CD4-positive, alpha-beta T cell treated with Interferon alpha-2 for 1 hour (primary cell): Measurements from ENCODE around the gene SGCA.

Source experiments
- DNase-seq, 2 donors: peaks; one replicate each; pipeline ENCODE4 v3.0.0-alpha.2; 2020 to 2022

The SGCA gene

DNA sequence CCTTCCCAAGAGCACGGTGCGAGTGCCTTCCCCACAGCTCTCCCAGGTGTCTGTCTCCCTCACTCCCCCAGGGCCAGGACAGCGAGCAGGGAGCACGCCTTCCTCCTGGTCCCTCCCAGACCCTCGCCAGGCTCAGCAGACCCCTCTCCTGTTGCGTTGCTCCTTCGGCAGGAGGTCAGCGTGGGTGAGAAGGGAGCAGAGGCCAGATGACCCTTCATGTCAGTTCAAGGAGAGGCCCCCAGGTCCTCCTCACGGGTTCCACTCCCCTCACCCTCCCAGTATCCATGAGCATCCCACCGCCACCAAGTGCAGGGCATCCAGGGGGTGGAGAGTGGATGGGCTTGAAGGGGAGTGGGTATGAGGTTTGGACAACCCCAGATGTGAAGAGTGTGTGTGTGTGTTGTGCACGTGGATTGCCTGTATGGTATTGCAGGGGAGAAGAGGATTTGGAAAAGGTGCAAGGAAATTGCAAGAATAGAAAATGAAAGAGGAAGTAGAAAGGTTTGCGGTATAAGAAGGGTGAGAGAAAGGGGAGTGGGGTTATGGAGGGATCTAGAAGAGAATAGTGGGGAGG, 17.7 kb downstream of the SGCA start:
- DNase-seq = no peak

DNA sequence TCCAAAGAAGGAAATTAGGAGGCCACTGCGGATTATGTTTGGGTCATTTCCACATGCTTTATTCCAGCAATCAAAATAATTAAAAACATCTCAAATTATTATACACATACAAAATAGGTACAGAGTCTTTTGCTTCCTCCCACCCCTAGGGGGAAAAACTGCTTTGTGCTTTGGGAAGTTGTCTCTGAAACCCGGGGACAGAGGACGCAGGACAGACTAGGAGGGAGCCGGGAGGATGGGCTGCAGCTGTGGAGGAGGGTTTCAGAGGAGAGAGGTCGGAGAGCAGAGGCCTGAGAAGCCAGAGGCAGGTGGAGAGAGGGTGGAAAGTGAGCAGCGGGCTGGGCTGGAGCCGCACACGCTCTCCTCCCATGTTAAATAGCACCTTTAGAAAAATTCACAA, 18.3 kb downstream of the SGCA start:
- DNase-seq = no peak

DNA sequence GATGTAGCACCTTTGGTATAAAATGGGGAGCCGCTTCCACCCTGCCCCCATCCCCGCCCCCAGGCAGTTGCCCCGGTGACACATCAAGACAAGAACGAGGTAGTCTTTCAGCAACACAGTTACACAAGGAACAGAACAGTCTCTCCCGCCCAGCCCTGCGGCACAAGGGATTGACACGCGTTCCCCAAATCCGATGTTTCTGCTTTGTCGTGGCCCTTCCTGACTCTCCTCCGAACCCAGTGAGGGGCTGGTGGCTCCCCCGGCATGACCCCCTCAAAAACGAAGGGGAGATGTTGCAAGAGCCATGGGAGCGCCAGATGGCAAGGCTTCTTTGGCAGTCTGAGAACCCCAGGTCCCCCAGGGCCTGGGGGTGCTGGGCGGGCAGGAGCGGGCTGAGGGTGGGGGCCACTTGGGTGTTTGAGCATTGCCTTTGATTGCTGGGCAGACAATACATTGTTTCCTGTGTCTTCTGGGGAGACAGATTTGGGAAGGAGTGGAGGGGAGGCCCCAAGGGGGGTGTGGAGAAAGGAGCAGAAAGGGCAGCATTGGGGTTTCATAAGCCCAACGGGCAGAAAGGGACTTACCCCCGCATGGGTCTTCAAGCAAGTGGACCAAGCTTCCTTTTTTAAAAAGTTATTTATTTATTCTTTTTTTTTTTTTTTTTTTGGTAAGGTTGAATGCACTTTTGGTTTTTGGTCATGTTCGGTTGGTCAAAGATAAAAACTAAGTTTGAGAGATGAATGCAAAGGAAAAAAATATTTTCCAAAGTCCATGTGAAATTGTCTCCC, 19.0 kb downstream of the SGCA start:
- peak in 1 of 2 donors; percentile 8 for DNase-seq

DNA sequence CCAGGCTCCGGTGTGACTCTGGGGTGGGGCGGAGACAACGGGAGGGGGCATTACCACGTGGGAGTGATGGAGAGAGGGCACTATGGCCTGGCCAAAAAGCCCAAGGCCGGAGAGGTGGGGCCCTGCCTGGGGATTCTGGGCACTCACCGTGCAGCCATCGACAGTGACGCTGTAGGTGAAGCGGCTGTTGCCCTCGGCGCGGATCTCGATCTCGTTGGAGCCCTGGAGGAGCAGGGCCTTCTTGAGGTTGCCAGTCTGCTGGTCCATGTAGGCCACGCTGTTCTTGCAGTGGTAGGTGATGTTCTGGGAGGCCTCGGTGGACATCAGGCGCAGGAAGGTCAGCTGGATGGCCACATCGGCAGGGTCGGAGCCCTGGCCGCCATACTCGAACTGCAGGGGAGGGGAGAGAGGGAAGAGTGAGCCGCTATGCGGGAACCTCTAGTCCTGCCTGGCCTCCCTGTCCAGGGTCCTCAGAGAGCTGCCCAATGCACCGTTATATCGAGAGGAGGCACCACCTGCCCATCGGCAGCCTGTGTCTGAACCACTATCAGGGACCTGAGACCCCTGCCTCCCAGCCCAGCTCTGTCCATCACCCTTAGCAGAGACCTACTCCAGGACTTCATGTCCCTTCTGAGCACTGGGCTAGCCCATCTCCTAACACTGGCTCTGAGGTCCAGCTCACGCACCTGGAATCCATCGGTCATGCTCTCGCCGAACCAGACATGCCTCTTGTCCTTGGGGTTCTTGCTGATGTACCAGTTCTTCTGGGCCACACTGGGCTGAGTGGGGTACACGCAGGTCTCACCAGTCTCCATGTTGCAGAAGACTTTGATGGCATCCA, 20.0 kb downstream of the SGCA start:
- no peak for DNase-seq

DNA sequence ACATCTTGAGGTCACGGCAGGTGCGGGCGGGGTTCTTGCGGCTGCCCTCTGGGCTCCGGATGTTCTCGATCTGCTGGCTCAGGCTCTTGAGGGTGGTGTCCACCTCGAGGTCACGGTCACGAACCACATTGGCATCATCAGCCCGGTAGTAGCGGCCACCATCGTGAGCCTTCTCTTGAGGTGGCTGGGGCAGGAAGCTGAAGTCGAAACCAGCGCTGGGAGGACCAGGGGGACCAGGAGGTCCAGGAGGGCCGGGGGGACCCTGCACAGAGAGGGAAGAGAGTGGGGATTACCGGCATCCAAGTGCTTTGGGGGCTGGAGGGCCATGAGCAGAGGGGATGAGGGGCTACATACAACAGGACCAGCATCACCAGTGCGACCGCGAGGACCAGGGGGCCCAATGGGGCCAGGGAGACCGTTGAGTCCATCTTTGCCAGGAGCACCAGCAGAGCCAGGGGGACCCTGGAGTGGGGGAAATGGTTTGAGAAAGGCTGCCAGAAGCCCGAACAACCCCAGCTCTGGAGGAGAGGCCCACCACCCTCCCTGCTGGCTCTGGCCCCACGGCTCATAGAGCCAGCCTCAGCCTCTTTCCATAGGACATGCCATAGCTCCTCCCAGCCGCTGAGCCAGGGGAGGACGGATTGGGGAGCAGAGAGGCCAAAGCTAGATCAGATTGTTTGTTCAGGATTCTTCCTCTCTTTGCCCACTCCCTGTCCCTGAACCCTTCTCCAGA, 21.0 kb downstream of the SGCA start:
- no peak for DNase-seq

DNA sequence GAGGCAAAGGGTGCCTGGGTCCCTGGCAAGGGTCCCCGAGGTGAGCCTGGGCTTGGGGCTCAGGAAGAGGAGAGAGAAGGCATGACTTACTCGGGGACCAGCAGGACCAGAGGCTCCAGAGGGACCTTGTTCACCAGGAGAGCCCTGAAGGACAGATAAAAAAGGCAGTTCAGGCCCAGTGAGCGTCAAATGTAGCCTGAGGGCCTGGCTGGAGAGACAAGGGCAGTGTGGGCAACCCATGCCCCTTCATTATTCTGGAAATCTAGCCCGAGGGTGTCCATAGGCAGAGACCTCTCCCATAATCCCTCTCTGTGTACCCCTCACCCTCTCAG, 21.6 kb downstream of the SGCA start:
- DNase-seq = no peak

DNA sequence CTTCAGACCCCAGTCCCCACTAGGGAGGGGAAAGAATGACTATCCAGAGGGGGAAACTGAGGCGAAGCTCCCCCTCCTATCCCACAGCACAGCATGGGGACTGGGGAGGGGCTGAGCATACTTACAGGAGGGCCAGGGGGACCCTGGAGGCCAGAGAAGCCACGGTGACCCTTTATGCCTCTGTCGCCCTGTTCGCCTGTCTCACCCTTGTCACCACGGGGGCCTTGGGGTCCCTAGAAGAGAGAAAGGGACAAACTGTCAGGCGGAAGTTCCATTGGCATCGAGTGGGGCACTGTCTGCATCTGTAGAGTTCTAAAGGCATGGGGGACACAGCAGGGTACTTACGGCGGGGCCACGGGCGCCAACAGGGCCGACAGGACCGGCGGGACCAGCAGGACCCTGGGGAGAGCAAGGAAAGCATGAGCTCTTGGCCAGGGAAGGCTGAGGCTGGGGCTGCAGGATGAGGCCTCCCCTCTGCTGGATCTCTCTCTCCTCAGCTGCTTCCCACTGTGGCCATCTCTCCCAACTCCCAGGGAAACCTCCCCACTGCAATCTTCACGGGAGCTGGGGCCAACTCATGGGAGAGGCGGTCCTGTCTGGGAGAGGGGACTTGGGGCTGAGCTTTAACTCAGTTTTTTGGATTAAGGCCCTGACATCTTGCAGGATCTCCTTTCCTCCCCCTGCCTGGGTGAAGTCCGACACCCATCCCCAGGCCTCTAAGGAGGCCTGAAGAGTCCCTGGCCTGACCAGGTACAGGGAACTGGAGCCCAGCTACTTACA, 22.1 kb downstream of the SGCA start:
- no peak for DNase-seq

DNA sequence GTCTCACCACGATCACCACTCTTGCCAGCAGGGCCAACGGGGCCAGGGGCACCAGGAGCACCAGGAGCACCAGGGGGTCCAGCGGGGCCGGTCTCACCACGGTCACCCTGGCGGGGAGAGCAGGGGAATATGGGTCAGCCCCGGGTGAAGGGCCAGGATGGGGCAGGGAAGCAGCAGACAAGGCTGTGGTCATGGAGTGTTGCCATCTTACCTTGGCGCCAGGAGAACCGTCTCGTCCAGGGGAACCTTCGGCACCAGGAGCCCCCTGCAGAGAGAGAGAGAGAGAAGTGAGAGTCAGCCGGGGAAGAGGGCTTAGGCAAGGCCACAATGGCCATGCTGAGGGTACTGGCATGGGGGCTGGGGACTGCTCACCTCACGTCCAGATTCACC, 22.7 kb downstream of the SGCA start:
- no peak for DNase-seq

DNA sequence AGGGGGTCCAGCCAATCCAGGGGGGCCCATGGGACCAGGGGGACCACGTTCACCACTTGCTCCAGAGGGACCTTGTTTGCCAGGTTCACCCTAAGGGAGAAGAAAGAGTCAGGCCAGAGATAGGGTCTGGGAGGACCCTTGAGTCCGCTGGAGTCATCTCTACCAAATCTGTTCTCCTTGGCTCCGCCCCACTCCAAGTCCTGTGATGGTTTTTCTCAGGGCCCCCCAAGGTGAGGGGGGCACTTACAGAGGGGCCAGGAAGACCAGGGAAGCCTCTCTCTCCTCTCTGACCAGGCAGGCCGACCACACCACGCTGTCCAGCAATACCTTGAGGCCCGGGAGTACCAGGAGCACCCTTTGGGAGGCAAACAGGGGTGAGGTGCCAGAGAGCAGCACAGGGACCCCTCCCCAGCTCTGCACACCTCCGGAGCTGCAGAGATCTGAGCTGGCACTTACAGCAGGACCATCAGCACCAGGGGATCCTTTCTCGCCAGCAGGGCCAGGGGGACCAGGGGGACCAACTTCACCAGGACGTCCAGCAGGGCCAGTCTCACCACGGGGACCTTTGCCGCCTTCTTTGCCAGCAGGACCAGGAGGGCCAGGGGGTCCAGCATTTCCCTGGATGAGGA, 23.2 kb downstream of the SGCA start:
- DNase-seq = no peak

DNA sequence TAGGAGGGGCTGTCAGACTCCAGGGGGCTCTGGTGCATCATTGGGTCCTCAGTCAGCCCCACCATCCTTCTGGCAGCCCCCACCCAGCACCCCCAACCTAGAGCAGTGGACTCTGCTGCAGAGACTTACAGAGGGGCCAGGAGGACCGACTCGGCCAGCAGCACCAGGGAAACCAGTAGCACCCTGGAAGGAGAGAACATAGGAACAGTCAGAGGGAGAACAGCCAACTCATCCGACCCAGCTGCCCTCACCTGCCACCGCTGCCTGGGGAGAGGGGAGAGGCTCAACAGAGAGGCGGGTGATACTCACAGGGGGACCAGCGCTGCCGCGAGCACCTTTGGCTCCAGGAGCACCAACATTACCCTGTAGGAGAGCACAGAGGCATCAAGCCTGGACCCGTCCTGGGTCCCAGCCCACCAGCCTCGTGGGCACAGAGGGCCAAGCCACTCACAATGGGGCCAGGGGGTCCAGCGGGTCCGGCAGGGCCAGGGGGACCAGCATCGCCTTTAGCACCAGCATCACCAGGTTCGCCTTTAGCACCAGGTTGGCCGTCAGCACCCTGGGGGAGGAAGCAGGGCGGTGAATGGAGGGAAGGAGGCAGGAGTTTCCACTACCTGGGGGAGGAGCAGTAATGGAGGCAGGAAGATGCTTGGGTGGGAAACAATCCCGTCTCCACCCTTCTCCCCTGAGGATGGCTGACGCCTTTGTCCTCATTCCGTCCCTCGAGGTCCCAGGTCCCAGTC, 23.9 kb downstream of the SGCA start:
- no peak for DNase-seq

DNA sequence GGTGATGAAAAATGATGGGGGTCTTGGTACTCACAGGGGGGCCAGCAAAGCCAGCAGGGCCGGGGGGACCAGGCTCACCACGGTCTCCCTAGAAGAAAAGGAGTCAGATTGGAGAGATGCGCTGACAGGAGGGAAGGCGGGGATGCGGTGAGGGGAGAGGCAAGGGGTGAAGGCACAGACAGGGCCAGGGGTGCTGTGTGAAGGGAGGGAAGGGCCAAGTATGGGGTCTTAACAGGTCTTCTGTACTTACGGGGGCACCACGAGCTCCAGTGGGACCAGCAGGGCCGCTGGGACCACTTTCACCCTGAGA, 24.4 kb downstream of the SGCA start:
- no peak for DNase-seq

DNA sequence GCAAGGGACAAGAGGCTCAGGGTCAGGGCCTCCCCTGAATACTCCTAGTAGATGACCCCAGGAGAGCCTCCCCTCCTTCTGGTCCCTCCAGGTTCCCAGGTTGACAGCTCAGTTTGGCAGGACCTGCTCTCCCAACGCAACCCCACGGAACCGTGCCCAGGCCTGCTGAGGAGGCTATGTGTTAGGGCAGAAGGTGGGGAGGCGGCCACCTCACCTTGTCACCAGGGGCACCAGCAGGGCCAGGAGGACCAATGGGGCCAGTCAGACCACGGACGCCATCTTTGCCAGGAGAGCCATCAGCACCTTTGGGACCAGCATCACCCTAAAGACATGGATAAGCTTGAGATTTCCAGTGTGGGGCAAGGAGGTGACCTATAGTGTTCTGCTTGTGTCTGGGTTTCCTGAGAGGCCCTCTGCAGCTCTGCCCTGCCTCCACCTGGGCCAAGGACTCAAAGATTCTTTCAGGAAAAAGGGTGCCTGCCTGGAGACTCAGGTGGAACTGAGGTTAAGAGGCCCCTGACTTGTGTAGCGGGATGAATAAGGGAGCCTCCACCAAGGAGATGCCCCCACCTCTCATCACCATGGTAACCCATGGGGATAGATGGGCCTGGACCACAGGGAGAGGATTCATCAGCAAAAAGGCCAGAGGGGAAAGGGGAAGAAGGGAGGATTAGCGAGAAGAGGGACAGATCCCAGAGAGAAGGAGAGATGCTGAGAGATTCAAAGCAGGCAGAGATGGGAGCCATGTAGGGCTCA, 25.0 kb downstream of the SGCA start:
- DNase-seq = no peak

DNA sequence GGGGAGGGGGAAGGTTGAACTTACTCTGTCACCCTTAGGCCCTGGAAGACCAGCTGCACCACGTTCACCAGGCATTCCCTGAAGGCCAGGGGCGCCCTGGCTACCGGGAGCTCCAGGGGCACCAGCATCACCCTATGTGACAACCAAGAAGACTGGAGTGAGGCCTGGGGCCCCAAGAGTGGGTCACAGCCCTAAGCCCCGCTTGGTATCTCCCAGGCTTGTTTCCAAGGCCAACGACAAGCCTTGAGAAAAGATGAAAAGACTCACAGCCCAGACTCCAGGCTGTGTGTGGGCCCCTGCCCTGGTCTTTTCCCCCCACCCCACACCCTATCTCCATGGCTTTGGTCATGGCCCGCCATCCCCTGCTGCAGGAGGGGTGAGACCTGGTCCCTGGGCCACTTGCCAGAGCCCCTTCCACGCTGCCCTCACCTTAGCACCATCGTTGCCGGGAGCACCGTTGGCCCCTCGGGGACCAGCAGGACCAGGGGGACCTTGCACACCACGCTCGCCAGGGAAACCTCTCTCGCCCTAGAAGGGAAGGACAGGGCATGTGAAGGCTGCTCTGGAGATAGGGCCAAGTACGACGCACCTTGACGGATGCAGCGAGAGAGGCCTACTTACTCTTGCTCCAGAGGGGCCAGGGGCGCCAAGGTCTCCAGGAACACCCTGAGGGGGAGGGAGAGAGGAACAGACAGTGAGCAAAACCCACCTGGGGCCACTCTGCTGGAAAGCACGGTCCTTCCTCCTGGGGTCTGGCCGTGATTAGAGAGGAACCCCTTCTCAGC, 25.7 kb downstream of the SGCA start:
- DNase-seq = no peak

DNA sequence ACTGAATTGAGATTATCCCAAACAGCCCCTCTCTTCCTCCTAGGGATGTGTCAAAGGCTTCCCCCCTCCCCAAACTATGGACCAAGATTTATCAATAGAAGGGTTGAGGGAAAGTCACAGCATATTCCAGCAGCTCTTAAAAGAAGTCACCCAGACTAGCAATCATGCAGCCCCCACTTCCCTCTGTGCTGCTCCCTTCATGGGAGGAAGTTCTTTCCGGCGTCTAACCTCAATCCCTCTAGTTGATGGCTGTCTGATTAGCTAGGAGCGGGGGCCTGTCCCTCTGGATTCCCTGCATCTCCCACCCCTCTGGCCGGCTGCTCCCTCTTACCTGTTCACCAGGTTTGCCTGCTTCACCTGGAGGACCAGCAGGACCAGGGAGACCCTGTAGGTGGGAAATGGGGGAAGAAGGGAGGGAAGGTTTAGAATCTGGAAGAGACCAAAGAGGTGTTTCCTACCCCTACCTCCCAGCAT, 26.4 kb downstream of the SGCA start:
- no peak for DNase-seq

DNA sequence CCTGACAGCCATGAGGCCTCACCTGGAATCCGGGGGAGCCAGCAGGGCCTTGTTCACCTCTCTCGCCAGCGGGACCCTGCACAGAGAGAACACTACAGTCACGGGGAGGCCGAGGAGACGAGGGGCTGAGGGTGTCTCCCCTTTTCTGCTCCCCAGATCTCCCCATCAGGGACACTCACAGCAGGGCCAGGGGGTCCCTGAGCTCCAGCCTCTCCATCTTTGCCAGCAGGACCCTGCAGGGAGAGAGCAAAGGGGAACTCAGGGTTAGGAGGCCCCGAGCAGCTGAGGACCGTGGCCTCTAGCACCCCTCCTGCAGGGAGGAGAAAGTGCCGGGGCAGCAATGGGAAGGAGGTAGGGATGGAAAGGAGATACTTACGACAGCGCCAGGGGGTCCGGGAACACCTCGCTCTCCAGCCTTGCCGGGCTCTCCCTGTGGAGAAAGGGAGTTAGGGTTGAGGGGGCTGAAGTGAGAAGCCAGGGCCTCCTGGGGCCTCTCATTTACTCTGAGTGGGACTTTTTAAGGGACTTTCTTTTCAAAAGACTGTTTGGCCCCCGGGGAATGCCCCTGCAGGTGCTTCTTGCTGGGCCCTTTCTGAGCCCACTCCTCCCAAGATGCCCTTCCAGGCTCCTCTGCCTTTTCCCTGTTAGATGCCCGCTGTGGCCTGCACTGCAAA, 26.9 kb downstream of the SGCA start:
- DNase-seq = no peak

DNA sequence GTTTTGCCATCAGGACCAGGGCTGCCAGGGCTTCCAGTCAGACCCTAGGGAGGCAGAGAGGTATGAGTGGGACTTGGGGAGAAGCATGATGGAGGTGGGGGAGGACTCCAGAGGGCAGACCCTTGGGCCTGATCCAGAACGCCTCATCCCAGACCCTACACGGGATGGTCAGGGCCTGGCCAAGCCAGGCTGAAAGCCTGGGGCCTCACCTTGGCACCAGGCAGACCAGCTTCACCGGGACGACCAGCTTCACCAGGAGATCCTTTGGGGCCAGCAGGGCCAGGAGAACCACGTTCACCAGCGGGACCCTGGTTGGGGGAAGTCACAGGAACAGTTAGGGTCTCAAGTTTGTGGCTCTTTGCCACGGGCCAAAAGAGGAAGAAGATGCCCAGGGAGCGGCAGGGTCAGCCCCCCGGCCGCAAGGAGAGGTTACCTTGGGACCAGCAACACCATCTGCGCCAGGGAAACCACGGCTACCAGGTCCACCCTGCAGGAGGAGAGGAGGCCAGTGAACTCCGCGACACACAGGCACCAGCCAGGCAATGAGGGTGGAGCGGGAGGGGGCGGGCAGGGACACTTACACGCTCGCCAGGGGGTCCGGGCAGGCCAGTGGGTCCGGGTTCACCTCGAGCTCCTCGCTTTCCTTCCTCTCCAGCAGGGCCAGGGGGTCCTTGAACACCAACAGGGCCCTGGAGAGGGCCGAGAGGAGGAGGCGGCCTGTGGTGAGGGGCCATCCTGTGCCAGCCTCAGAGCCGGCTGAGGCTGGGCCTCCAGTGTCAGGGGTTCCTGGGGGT, 28.5 kb downstream of the SGCA start:
- DNase-seq = no peak

DNA sequence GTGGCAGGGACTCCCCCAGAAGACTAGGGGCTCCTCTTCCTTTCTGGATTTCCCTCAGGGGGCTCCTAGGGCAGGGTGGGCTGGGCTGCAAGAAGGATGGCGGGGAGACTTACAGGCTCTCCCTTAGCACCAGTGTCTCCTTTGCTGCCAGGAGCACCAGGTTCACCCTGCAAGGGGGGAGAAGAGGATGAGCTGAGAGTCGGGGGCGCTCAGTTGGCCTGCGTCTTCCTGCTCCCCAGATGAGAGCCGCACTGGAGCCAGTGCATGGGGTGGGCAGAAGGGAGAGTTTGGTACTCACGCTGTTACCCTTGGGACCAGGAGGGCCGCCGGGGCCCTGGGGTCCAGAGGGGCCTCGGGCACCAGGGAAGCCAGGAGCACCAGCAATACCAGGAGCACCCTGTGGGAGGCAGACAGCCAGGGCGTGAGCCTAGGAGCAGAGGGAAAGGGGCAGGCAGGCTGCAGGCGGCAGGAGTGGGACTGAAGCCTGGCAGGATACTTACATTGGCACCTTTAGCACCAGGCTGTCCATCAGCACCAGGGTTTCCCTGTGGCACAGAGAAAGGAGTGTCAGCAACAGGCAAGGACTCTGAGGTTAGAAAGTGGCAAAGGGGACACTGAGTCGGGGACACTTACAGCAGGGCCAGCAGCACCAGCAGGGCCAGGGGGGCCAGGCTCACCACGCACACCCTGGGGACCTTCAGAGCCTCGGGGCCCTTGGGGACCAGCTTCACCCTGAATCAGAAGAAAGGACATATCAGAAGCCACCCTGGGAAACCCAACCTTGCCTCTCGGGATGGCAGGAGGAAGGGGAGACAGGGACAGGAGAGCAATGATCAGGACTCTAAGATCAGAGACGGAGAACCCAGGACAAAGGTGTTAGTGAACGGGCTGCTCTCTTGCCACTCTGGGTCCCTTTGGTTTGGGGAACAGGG, 29.4 kb downstream of the SGCA start:
- no peak for DNase-seq
